Activated CD4-positive, CD25-positive, alpha-beta regulatory T cell (primary cell): ENCODE measurements around the gene KIRREL3.

Source experiments
- DNase-seq, 4 experiments: peaks; one replicate each; lab custom pipeline; 2025; lab: John Stamatoyannopoulos, UW

Gene KIRREL3

DNA sequence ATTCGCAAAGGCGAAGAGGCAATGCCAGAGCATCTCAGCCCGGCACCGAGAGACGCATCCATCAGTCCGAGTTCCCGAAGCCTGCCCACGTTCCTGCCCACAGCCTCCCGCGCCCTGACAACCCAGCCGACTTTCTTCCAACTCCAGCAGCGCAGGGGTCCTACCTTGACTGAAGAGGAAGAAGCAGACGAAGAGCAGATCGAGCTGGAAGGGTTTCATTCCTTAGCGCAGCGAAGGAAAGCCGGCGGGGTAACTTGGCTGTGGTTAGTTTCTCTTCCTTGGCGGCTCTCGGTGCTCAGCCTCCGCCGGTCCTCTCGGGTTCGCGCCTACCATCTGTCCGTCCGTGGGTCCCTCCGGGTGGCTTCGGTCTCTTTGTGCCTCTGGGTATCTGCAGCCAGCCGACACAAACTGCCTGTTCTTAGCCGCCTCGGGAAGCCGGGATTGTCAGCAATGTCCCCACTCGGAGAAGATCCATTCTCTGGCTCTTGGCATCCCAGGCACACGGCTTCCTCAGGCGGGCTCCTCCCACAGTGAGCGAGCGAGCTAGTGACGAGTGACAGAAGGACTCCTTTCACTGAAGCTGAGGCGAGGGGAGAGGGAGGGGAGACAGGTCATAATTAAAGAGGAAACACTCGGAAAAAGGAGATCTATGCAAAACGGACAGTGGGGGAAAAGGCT is at the start of gene KIRREL3:
Gene KIRREL3, minus strand, starts transcription at position 480 of the 678 bp plus-strand sequence.
- no peak for DNase-seq

DNA sequence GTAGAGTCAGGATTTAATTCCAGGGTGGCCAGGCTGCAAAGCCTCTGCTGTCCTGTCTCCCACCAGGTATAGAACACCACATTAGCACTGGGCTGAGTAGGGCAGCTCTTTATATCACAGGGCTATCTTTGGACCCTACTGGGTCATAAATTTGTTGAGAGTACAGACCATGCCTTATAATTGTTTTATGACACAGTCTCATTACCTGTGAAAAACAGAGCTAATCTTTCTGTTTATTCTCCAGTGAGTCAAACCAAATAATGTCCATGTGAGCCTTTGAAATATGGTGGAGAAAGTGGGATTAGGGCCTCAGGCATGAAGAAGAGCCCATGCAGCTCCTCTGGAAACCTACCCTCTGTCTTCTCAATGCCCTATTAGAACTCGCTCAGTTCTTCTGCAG is 49.6 kb upstream of the KIRREL3 start:
- no peak for DNase-seq

DNA sequence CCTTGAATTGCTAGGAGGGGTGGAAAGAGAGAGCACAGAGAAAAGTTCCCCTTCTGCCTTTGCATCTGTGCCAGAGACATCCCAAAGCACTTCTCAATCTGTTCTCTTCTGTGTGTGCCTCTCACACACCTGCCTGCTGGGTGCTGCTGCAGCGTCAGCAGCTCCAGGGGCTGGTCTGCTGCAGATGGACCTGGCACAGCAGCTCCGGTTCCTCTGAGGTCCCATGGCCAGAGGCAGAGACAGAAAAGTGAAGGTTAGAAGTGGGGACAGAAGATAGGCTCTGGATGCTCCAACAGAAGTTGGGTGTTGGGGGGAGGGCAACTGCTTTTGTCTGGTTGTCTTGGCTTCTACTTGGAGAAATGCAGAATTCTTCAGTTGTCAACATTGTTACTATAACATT is 48.9 kb upstream of the KIRREL3 start:
- no peak for DNase-seq

DNA sequence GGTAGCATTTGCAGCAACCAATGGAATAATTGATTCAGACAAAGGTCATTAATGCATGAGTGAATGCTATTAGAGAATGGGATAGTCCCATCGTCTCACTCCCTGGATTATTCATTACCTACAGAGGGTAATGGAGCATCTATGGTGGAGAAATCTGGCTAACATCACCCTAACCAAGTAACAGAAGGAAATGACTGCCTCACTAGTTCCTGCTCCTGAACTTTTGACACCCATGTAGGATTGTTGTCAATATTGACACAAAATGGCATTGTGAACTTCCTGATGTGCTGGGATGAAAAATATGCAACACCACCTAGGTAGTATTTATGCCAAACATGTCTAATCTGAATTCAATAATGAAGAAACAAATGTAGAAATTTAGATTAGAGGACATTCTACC is 44.0 kb upstream of the KIRREL3 start:
- DNase-seq: no peak

DNA sequence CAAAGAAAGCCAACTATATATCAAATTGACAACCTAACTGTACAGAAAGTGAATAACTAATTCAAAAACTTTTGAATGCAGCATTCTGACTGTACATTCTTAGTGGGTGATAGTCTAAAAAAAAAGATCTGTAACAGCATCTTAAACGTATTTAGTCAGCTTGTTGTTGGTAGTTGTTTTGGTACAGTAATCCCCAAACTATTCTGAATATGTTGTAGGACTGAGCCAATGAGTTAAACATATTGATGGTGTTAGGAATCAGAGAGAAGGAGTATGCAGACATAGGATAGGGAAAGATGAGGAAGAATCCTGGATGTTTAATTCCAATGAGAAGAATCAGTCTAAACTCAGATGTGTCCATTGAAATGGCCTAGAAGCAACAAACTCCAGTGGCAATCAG is 41.9 kb upstream of the KIRREL3 start:
- DNase-seq: no peak

DNA sequence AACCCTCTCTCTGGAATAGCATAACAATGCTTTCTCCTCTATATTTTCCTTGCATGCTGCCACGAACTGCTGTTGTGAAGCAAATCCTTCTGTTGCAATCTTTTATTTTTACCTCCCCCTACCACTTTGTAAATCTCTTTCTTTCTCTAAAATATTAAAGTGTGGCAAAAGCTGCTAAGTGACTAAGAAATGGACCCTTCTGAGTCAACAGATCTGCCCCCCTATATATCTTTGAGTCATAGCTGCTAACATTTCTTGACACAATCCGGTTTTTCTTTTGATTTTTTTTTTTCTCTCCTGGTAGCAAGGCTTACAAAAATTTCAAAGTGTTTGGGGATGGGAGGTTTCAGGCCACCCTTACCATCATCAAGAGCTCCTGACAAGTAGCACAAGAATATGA is 39.0 kb upstream of the KIRREL3 start:
- DNase-seq: no peak

DNA sequence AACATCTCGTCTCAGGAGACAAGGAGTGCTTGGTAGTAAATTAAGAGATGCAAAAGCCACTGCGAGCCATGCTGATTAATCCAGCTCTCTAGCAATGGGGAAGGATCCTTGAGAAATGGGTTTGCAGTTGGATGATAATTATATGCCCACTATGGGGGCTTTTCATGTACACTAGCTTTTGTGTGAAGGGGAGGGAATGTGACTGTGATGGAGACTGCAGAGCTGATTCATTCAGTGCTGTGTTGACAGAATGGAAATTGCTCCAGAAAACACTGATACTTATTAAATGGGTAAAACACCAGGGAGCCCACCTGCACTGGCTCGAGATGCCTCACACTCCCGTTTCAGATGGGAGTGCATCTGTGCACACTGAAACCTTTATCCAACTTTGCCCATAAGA is 37.0 kb upstream of the KIRREL3 start:
- no peak for DNase-seq

DNA sequence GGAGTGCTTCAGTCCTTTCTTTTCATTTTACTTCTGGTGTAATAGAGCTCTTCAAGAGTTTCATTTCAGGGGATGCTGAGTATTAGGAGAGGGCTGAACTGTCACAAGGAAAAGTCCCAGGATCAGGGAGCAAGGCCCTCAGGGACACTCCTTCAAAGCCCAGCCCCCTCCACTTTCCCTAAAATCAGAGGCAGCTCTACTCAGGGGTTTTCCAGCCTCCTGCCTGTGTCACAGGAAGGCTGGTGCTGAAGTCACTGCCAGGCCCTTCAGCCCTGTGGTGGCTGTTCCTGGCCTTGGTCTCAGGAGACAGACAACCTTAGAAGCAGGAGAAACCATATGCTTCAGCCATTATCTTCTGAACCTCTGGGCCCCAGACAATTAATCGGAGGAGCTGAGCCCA is 36.4 kb upstream of the KIRREL3 start:
- DNase-seq: no peak

DNA sequence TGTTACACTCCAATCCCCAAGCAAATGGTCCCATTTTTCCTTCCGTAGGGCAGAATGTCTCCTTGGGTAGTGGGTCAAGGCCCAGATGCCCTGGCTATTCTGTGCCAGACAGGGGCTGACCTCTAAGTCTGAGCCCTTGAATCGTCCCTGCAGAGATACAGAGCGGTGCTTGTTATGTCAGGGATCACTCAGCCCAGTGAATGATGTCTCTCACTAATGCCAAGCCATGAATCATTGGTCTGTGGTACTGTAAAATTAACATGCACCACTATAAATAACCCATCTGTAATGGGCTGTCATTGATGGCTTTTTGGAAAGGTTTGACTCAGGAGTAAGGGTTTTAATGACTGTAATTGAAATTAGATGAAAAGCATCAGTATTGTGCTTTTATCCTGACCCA is 35.3 kb upstream of the KIRREL3 start:
- DNase-seq: no peak

DNA sequence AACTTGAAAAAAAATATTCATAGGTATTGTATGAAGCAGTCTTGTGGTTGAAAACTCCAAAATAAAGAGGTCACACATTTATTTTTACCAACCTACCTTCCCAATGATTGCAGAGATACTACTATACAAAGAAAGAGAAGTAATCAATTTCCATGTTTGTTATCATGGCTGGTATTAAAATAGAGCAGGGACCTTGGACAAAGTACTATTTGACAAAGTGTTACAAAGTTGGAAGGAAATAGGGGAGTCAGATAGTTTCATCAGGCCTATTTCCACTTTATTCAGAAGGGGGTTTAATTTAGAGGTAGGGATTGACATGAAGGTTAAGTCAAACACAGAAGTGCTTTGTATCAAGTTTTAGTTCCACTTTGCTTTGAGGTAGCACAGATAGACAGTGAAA is 34.4 kb upstream of the KIRREL3 start:
- DNase-seq: no peak

DNA sequence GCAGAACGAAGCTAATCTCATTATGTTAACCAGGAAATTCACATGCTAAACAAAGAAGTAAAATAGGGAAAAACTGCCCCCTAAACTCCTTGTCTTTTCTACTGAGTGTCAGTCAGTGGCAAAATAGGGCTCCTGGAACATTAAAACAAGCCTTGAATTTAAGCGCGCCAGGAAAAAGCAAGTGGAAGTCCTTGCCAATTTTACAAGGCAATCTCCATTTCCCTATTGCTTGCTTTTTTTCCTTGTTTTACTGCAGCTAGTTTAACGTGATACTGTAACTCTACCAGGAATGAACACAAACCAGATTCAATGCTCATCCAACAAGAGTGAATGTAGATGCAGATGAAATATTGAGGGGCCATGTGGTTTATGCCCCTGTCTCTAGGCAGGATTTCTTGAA is 28.1 kb upstream of the KIRREL3 start:
- no peak for DNase-seq

DNA sequence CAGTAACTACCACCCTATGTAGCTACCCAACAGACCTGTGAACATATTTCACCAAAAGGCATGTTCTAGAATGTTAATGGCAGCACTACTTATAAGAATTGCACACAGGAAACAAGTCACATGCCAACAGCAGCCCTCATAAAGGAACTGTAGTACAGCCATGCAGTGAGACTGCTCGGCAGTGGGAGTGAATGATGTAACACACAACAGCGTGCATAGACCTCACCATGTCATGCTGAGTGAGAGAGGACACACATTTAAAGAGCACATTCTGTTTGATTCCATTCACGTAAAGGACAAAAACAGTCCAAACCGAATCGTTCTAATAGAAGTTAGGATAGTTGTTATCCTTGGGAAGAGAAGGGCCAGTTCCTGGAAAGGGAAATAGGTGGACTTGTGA is 27.2 kb upstream of the KIRREL3 start:
- DNase-seq: no peak

DNA sequence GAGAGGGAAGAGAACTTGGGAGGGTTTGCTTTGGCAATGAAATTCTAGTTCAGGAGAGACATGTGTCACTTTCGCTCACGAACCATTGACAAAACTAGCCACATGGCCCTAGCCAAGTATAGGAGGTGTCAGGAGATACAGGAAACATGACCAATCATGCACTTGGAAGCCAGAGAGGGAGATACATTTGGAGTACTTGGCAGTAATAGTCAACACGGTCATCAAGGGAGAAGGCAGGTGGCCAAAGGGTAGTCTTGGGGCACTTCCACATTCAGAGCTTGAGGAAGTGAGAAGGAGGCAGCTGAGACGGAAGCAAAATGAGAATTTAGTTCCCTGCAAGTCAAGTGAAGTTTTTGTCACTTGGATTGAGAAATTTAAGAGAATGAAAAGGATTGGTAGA is 26.4 kb upstream of the KIRREL3 start:
- DNase-seq: no peak

DNA sequence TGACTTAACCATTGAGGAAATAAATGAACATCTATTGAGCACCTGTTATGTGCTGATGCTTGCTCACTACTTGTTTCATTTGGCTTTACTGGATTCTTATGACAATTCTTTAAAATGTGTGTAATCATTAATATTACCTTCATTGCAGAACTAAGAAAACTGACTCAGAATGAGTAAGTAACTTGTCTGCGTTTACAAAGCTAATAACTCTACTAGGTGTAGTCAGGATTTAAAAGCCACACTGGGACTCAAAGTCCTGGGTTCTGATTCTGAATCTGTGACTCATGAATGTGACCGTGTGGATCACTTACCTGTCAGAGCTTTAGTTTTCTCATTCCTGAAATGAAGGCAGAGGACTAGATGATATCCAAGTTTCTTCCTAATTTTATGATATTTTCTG is 23.4 kb upstream of the KIRREL3 start:
- DNase-seq: no peak

DNA sequence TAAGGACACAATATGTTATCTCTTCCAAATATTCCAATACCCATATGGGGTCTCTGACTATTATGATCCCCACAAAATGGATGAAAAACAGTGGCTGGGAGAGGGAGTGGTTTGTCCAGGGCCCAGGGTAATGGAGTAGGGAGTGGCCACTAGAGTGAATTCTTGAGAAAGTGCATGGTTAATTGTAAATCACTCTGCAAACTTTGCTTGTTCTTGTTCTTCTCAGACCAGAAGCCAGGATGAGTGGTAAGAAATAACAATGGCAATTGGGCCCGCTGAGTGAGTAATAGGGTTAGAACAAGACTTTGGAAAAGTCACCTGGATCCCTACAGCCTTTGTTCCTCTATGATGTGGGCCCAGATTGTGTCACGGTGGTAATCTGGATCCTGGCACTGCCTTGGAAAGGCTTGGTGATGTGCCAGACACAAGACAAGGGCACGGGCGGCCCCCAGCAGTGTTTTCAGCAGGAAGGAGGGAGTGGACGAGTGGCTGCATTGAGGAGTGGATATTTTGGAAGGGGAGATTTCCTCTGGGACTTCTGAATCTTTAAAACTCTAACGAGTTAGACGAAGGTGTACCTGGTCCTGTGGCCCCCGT is 18.2 kb upstream of the KIRREL3 start:
- DNase-seq: no peak

DNA sequence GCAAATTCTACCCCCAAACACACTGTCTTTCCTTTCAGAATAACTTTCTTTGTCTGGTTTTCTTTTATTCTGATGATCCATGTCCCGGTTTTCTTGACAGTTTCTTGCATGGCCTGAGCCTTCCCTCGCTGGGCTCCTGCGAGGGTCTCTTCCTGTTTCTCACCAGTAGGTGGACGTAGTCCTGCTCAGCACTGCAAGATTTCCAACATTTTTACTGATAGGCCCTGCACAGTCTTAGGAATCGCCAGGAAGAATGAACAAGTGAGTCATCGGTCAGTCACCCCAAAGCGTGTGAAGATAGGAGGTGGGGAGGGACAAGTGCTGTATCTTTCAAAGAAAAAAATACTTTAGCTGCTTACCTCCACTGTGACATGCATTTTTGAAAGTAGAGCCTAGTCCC is 16.9 kb upstream of the KIRREL3 start:
- DNase-seq: no peak

DNA sequence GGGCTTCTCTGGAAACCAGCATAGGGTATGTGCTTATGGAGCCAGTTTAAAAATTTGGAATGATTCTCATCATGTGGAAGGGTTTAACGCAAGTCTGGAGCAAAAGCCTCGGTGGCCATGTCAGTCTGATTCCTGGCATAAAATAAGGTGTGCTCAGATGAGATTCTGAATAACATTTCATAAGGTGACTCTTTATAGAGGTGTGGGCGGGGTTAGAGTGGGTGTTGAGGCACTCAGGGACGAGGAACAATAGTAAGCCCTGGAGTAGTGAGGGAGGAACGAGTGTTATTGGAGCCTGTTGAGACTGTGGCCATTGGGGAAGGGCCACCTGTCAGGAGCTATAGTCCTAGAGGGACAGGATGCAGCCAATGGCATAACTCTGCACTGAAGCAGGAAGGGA is 13.0 kb upstream of the KIRREL3 start:
- no peak for DNase-seq

DNA sequence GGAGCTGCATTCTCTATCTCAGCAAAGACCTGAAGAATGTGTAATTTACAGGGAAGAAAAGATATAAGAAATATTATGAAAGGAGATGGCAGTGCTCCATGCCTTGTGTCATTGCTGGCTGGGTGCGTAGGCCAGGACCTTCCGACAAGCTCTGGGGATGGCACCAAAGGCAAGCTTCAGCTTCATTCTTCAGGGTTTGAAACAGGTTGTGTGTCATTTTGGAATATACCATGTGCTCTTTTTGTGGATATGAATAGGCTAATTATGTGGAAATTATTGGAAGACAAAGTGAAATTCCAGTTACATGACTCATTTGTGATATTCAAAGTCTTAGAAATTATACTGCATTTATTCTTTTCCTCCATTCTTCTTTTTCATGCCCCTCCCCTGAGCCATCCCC is 5.7 kb upstream of the KIRREL3 start:
- DNase-seq: no peak

DNA sequence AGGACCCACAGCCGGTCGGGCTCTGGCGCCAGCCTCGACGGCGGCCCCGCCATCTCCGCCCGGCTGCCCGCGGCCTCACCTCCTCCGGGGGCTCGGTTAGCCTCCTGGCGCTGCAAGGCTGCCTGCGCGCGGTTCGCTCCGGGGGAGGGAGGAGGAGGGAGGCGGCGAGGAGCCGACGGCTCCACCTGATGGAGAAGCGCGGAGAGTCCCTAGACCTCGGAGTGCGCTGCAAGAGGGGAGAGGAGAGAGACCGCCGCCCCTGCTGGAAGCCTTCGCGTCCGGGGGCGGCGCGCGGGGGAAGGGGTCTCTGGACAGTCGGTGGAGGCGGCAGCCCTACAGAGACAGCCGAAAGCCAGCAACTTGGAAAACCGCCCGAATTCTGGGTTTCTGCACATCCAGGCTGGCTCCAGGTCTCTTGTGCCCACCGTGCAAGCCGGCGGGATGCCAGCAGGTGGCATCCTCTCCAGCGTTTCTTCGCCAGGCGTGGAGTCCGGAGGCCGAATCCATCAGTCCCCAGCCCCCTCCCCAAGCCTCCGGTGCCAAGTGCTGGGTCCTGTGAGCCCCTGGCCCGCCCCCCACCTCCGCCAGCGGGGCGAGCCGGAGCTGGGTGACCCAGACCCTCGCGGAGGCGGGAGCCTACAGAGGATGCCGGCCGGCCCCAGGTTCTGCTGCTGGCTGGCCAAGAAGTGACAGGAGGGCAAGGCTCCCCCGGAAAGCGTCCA is 2.9 kb upstream of the KIRREL3 start:
- DNase-seq: no peak

DNA sequence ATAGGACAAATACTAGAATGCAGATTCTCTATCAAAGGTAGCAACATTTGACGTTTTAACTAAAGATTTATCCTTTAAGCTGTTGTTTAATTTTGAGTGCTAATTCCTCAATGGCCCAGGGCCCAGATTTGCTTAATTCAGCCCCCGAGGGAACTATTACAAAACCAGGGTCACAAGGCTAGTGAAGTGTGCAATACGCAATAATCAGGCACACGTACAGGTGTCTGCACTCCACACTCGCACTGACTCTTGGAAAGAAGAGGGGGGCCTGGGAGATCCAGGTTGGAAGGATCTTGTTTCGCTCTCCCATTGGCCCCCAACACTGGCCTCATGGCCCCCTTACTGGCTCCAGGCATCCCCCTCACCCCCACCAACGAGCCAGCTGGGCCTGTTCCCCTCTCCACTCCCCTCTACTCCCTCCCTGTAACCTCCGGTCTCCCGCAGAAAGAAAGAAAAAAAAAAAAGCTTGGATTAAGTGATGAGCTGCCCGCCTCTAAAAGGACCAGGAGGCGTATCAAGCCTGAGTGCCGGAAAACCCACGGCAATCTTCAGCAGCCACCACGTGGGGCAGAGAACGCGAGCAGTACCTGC is 2.2 kb upstream of the KIRREL3 start:
- DNase-seq: no peak

DNA sequence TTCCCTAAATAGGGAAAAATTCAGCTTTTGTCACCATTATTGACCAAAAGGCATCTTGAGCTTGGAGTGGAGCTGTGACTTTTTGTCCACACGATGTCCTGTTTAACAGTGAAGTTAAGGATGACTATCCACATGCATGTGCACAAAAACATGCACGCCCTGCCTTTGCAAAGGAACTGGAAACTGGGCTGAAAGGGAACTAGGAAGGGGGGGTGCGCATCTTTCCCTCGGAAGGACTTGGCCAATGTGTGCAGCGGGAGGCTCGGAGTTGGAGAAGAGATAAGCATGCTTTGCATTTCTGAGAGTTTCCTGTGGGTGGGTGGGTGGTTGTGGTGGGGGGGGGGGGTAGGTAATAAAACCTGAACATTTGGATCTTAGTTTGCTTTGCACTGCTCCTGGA is 411 bp upstream of the KIRREL3 start:
- DNase-seq: no peak

DNA sequence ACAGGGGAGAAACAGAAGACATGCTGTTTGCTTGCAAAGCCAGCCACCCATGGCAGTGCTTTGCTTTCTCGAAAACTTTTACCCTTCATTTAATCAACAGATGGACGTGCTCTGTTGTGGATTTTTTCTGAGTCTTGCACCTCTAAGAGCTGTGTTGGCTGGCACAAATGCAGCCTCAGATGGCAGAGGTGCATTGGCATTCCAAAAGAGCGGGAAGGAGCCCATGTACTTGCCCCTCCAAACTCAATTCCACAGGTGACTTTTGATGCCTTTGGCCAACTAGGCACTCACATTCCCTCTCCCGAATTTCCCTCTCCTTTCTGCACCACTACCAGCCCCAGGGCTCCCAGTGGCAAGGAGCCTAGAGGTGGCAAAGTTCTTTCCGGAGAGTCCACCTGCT is 1.2 kb downstream of the KIRREL3 start:
- no peak for DNase-seq

DNA sequence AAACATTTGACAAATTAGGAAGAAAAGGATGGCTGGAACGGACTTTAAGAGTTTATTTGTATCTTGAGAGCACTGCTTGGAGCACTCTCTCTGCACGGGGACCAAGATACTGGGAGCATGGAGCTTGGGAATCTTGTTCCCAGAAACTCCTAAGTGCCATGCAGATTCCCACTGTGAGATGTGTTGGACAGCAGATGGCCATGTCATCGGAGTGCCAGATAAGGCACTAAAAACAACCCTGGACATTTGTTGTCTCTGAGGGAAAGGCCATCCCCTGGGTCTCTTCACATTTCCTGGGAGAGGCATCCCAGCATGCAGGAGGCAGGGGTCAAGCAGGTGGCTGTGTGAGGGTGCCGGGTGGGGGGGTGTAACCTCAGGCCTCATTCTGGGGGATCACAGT is 2.9 kb downstream of the KIRREL3 start:
- no peak for DNase-seq
